22Rv1 (cell line): ENCODE measurements around the gene ARVCF.

ENCODE experiments used
- CTCF ChIP-seq: fragments of 450-650 bp; IDR thresholded peaks from 2 replicates; pipeline ENCODE4 v1.5.1; 2017; ENCODE audit warnings: mild to moderate bottlenecking
- ZFX ChIP-seq: fragments of 450-650 bp; IDR thresholded peaks from 2 replicates; pipeline ENCODE4 v1.6.1; 2017; ENCODE audit warnings: antibody characterized with exemption, borderline replicate concordance

GRCh38 chr22:20032407-20032991 is 15.9 kb upstream of the ARVCF start:
- TF ChIP-seq CTCF (no peak), ZFX (no peak)
